CD8-positive, alpha-beta memory T cell (primary cell): Measurements from ENCODE around the gene LCN6. TPM values are rescaled to one million over a fixed set of nuclear protein-coding genes. Genes with fewer than 3 reads are reported as not detected.
"Not testable (repeated sequence)": the region's sequence is repeated elsewhere in the genome, so short reads cannot be mapped to it uniquely, and the experiment has no call there.

ENCODE experiments used
- CTCF ChIA-PET: fragments of 350-600 bp; sonication (Branson Sonifier 250); formaldehyde crosslinking; loops from one replicate; lab custom pipeline; 2021; ENCODE audit warnings: antibody characterized with exemption; lab: Charles Lee
- POLR2A ChIA-PET: fragments of 350-600 bp; sonication (Branson Sonifier 250); formaldehyde crosslinking; loops from one replicate; lab custom pipeline; 2021; ENCODE audit warnings: antibody characterized with exemption; lab: Charles Lee
- DNase-seq, 5 donors: peaks; one replicate each; pipeline versions ENCODE4 v3.0.0 to v3.0.0-alpha.2; 2020 to 2022; ENCODE audit warnings: mixed read lengths in 1 of 5
- H3K27ac ChIP-seq: one replicate; pipeline ENCODE4 v1.7.0; 2013; ENCODE audit warnings: low read depth, mild to moderate bottlenecking, low read length, moderate library complexity
- H3K27me3 ChIP-seq: 2 replicates; pipeline ENCODE4 v1.7.0; 2013; ENCODE audit warnings: low read length, mild to moderate bottlenecking; ENCODE audit not compliant: insufficient read depth, poor library complexity, severe bottlenecking
- H3K36me3 ChIP-seq: 2 replicates; pipeline ENCODE4 v1.7.0; 2013; ENCODE audit warnings: mild to moderate bottlenecking, low read length, moderate library complexity; ENCODE audit not compliant: insufficient read depth
- H3K4me1 ChIP-seq: 2 replicates; pipeline ENCODE4 v1.7.0; 2013; ENCODE audit warnings: mild to moderate bottlenecking, low read length, moderate library complexity; ENCODE audit not compliant: insufficient read depth
- H3K4me3 ChIP-seq: 2 replicates; pipeline ENCODE4 v1.7.0; 2013; ENCODE audit warnings: mild to moderate bottlenecking, low read length
- H3K9me3 ChIP-seq: 2 replicates; pipeline ENCODE4 v1.7.0; 2013; ENCODE audit warnings: mild to moderate bottlenecking, low read length
- H3K27ac Mint-ChIP-seq, 8 donors: one replicate each; pipeline ENCODE4 v1.8.0; 2020 to 2021; ENCODE audit warnings: mixed read lengths in 8 of 8, mild to moderate bottlenecking in 6 of 8, inconsistent platforms in 3 of 8, moderate library complexity in 3 of 8
- H3K27me3 Mint-ChIP-seq, 2 donors: one replicate each; pipeline ENCODE4 v1.8.0; 2020 to 2021; ENCODE audit warnings: mixed read lengths in 2 of 2, mild to moderate bottlenecking in 1 of 2, moderate library complexity in 1 of 2
- H3K36me3 Mint-ChIP-seq, 3 donors: one replicate each; pipeline ENCODE4 v1.8.0; 2020 to 2021; ENCODE audit warnings: mixed read lengths in 3 of 3, inconsistent platforms in 1 of 3, mild to moderate bottlenecking in 1 of 3
- H3K4me1 Mint-ChIP-seq, 3 donors: one replicate each; pipeline ENCODE4 v1.8.0; 2020 to 2021; ENCODE audit warnings: mixed read lengths in 3 of 3, inconsistent platforms in 1 of 3, mild to moderate bottlenecking in 1 of 3
- H3K4me3 Mint-ChIP-seq, 7 donors: one replicate each; pipeline ENCODE4 v1.8.0; 2020 to 2021; ENCODE audit warnings: mixed read lengths in 7 of 7, mild to moderate bottlenecking in 6 of 7, moderate library complexity in 4 of 7, inconsistent platforms in 2 of 7
- H3K9me3 Mint-ChIP-seq, 5 donors: one replicate each; pipeline ENCODE4 v1.8.0; 2020 to 2022; ENCODE audit warnings: mixed read lengths in 5 of 5, mild to moderate bottlenecking in 3 of 5, moderate library complexity in 2 of 5, inconsistent platforms in 1 of 5
- polyA plus RNA-seq: library from polyadenylated mRNA; unstranded; fragments of 300-500 nt; fragmentation: Illumina TruSeq; gene quantifications from one replicate; pipeline ENCODE4 v1.2.3, GENCODE V29; 2021
- total RNA-seq, 2 experiments: library from RNA; stranded (reverse); gene quantifications; one replicate each; pipeline ENCODE4 v1.2.3, GENCODE V29; 2021

LCN6 gene
- total and polyA plus RNA-seq, 3 experiments from 2014 or later = not detected

DNA sequence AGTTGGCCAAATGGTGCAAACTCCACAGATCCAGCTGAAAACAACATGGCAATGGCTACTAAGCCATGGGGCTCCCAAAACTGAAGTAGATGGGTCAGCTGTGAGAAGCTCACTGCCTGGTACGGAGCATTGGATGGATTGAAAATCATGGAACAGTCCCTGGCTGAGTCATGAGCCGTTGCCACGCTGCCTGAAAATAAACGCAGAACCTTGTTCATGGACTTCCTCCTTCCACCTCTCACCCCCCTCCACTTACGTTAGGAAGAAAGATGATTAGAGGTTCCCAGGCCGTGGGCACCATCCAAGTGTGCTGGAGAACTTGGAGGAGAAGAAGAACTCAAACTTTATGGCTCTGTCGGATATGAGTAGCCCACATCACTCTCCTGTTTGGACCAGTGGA is 42.8 kb downstream of the LCN6 start:
- H3K9me3 ChIP-seq = no peaks in the 10 kb centered on the region
- H3K27ac Mint-ChIP-seq = peak overlapping the region in 1 of 8 donors; percentile 67
- H3K36me3 Mint-ChIP-seq = no peaks in the 10 kb centered on the region
- DNase-seq = no peak
- peaks cover 6 to 26% of the 10 kb centered on the region in 2 donors for H3K27me3 Mint-ChIP-seq
- H3K4me1 Mint-ChIP-seq = peaks cover 8 to 12% (median 10%) of the 10 kb centered on the region in 3 donors
- H3K4me3 ChIP-seq = no peak overlapping the region
- ChIA-PET POLR2A (no interaction called here), CTCF (interaction anchor here (0.8 kb wide), 1 partner anchor 34 kb away, joined by 3 read pairs; no protein-coding TSS in a partner anchor)
- peaks cover 8% of the 10 kb centered on the region for H3K4me1 ChIP-seq
- peaks cover 0 to 2% (median 0%) of the 10 kb centered on the region in 5 donors for H3K9me3 Mint-ChIP-seq
- no peaks in the 10 kb centered on the region for H3K27me3 ChIP-seq
- no peaks in the 10 kb centered on the region for H3K36me3 ChIP-seq
- no peak overlapping the region for H3K4me3 Mint-ChIP-seq
- H3K27ac ChIP-seq = no peak overlapping the region

GRCh38 chr9:136704741-136705140 is 43.6 kb downstream of the LCN6 start:
- H3K4me3 Mint-ChIP-seq, POLR2A ChIA-PET, CTCF ChIA-PET, DNase-seq, H3K36me3 Mint-ChIP-seq, H3K36me3 ChIP-seq, H3K9me3 Mint-ChIP-seq, H3K27ac ChIP-seq, H3K9me3 ChIP-seq, H3K27ac Mint-ChIP-seq, H3K4me3 ChIP-seq, H3K27me3 ChIP-seq: not testable (repeated sequence)
- Mint-ChIP-seq H3K27me3 (peaks cover 6 to 19% of the 10 kb centered on the region in 2 donors), H3K4me1 (peaks cover 8 to 17% (median 16%) of the 10 kb centered on the region in 3 donors)
- peaks cover 14% of the 10 kb centered on the region for H3K4me1 ChIP-seq

GRCh38 chr9:136703276-136703860 is 45.0 kb downstream of the LCN6 start:
- H3K9me3 Mint-ChIP-seq = no peaks in the 10 kb centered on the region
- H3K27ac Mint-ChIP-seq = peak overlapping the region in 1 of 8 donors; percentile 57
- Histone ChIP-seq H3K9me3 (no peaks in the 10 kb centered on the region), H3K4me3 (no peak overlapping the region), H3K27ac (no peak overlapping the region), H3K4me1 (peaks cover 14% of the 10 kb centered on the region), H3K36me3 (no peaks in the 10 kb centered on the region), H3K27me3 (no peaks in the 10 kb centered on the region)
- peaks cover 10 to 12% of the 10 kb centered on the region in 2 donors for H3K27me3 Mint-ChIP-seq
- ChIA-PET POLR2A (no interaction called here), CTCF (no interaction called here)
- no peaks in the 10 kb centered on the region for H3K36me3 Mint-ChIP-seq
- no peak for DNase-seq
- H3K4me3 Mint-ChIP-seq = no peak overlapping the region
- peaks cover 9 to 17% (median 16%) of the 10 kb centered on the region in 3 donors for H3K4me1 Mint-ChIP-seq

GRCh38 chr9:136701668-136702053 is 46.7 kb downstream of the LCN6 start:
- Mint-ChIP-seq H3K9me3 (no peaks in the 10 kb centered on the region), H3K4me1 (peaks cover 9 to 17% (median 16%) of the 10 kb centered on the region in 3 donors), H3K27ac (peak overlapping the region in 7 of 8 donors; percentile 90 to 95 (median 93)), H3K36me3 (no peaks in the 10 kb centered on the region), H3K4me3 (peak overlapping the region; percentile 80 to 90 (median 86)), H3K27me3 (peaks cover 10 to 15% of the 10 kb centered on the region in 2 donors)
- H3K4me1 ChIP-seq = peaks cover 14% of the 10 kb centered on the region
- no peaks in the 10 kb centered on the region for H3K27me3 ChIP-seq
- no peaks in the 10 kb centered on the region for H3K9me3 ChIP-seq
- H3K27ac ChIP-seq = no peak overlapping the region
- no peaks in the 10 kb centered on the region for H3K36me3 ChIP-seq
- H3K4me3 ChIP-seq = no peak overlapping the region
- DNase-seq = no peak
- ChIA-PET CTCF (interaction anchor here (1.2 to 1.3 kb wide), 3 partner anchors 11 to 389 kb away, joined by 3 to 4 read pairs (median 4); no protein-coding TSS in a partner anchor), POLR2A (interaction anchor here (1.1 kb wide), 1 partner anchor 25 kb away, joined by 4 read pairs; no protein-coding TSS in a partner anchor)

DNA sequence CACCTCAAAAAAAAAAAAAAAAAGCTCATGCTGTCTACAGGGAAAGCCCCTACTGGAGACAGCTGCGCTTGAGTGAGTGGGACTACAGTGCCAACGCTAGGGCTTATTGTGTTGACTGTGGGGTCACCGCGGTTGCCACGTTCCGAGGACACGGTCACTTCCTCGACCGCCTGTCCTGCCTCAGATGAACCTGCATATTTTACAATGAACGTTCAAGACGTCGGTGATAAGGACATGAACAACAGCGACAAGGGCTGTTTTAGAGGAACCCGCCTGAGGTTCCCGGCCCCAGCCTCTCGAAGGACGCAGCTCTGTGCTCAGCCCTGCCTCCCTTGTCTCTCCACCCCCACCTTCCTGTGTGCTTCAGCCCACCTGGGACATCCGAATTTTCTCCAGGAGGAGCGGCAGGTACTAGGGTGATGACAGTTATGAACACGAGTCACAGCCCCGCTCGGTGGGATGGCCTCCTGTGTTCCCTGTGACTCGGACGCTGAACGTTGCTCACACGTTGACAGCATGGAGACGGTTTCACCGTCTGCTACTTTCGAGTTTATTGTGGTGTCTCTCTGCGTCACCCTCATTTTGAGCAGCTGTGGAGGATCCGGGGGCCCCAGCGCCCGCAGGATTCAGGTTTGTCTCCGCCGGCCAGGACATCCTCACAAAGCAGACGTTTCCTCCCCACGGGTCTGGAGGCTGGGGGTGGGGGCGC is 47.2 kb downstream of the LCN6 start:
- Histone ChIP-seq H3K4me1 (peaks cover 14% of the 10 kb centered on the region), H3K27me3 (no peaks in the 10 kb centered on the region), H3K4me3 (peak overlapping the region; percentile 52), H3K9me3 (no peaks in the 10 kb centered on the region), H3K36me3 (no peaks in the 10 kb centered on the region), H3K27ac (peak overlapping the region; percentile 59)
- H3K4me3 Mint-ChIP-seq = peak overlapping the region; percentile 80 to 90 (median 86)
- ChIA-PET CTCF (interaction anchor here (1.0 to 1.3 kb wide), 4 partner anchors 11 to 388 kb away, joined by 3 to 4 read pairs (median 4); no protein-coding TSS in a partner anchor), POLR2A (interaction anchor here (0.6 to 1.1 kb wide), 5 partner anchors 11 to 27 kb away, joined by 3 to 5 read pairs (median 4); no protein-coding TSS in a partner anchor)
- H3K4me1 Mint-ChIP-seq = peaks cover 9 to 17% (median 16%) of the 10 kb centered on the region in 3 donors
- DNase-seq = peak; percentile 18 to 69 (median 60)
- H3K36me3 Mint-ChIP-seq = no peaks in the 10 kb centered on the region
- no peaks in the 10 kb centered on the region for H3K9me3 Mint-ChIP-seq
- peaks cover 10 to 15% of the 10 kb centered on the region in 2 donors for H3K27me3 Mint-ChIP-seq
- H3K27ac Mint-ChIP-seq = peak overlapping the region in 7 of 8 donors; percentile 90 to 95 (median 93)

- Histone ChIP-seq H3K9me3 (no peaks in the 10 kb centered on the region), H3K4me1 (peaks cover 14% of the 10 kb centered on the region), H3K36me3 (no peaks in the 10 kb centered on the region), H3K27ac (no peak overlapping the region), H3K4me3 (no peak overlapping the region), H3K27me3 (no peaks in the 10 kb centered on the region)
- CTCF ChIA-PET = interaction anchor here (1.0 to 1.3 kb wide), 3 partner anchors 10 to 387 kb away, joined by 3 to 4 read pairs (median 3); no protein-coding TSS in a partner anchor
- Mint-ChIP-seq H3K36me3 (no peaks in the 10 kb centered on the region), H3K9me3 (no peaks in the 10 kb centered on the region), H3K27me3 (peaks cover 8 to 14% of the 10 kb centered on the region in 2 donors), H3K4me1 (peaks cover 9 to 17% (median 16%) of the 10 kb centered on the region in 3 donors), H3K4me3 (peak overlapping the region in 2 of 7 donors; percentile 6 to 85), H3K27ac (peak overlapping the region in 4 of 8 donors; percentile 17 to 93 (median 78))
- DNase-seq = no peak
- POLR2A ChIA-PET = interaction anchor here (0.7 kb wide), 2 partner anchors 10 to 18 kb away, joined by 3 to 4 read pairs; no protein-coding TSS in a partner anchor
These were observed 48.0 kb downstream of the LCN6 start for GRCh38 chr9:136700304-136700703.

- no peaks in the 10 kb centered on the region for H3K36me3 Mint-ChIP-seq
These were observed 49.6 kb downstream of the LCN6 start for GRCh38 chr9:136698635-136699246.

More at GRCh38 chr9:136698635-136699246, 49.6 kb downstream of the LCN6 start:
- Mint-ChIP-seq H3K4me1 (peaks cover 9 to 17% (median 16%) of the 10 kb centered on the region in 3 donors), H3K4me3 (peak overlapping the region in 1 of 7 donors; percentile 29), H3K9me3 (no peaks in the 10 kb centered on the region), H3K27ac (no peak overlapping the region), H3K27me3 (peaks cover 7 to 14% of the 10 kb centered on the region in 2 donors)
- peaks cover 14% of the 10 kb centered on the region for H3K4me1 ChIP-seq
- no peak overlapping the region for H3K27ac ChIP-seq
- no peak overlapping the region for H3K4me3 ChIP-seq
- H3K9me3 ChIP-seq = no peaks in the 10 kb centered on the region
- no peaks in the 10 kb centered on the region for H3K27me3 ChIP-seq
- CTCF ChIA-PET = no interaction called here
- POLR2A ChIA-PET = interaction anchor here (0.6 kb wide), 1 partner anchor 38 kb away, joined by 3 read pairs; no protein-coding TSS in a partner anchor
- no peaks in the 10 kb centered on the region for H3K36me3 ChIP-seq
- DNase-seq = no peak
